ENCODE results near the gene STAT5B.
"Not testable (repeated sequence)": the region's sequence is repeated elsewhere in the genome, so short reads cannot be mapped to it uniquely, and the experiment has no call there.

The STAT5B gene

DNA sequence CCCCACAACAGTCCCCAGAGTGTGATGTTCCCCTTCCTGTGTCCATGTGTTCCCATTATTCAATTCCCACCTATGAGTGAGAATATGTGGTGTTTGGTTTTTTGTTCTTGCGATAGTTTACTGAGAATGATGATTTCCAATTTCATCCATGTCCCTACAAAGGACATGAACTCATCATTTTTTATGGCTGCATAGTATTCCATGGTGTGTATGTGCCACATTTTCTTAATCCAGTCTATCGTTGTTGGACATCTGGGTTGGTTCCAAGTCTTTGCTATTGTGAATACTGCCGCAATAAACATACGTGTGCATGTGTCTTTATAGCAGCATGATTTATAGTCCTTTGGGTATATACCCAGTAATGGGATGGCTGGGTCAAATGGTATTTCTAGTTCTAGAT lies 11.8 kb downstream of the STAT5B start:
- not testable (repeated sequence) for DNase-seq

DNA sequence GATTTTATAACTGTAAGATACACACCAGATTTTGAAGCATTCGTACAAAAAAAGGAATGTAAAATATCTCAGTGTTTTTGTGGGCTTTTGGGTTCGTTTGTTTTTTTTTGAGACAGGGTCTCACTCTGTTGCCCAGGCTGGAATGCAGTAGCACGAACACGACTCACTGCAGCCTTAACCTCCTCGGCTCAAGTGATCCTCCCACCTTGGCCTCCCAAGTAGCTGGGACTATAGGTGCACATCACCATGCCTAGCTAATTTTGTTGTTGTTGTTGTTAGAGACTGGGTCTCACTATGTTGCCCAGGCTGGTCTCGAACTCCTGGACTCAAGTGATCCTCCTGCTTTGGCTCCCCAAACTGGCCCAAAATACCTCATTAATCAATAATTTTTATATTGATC lies 15.9 kb downstream of the STAT5B start:
- DNase-seq = no peak

DNA sequence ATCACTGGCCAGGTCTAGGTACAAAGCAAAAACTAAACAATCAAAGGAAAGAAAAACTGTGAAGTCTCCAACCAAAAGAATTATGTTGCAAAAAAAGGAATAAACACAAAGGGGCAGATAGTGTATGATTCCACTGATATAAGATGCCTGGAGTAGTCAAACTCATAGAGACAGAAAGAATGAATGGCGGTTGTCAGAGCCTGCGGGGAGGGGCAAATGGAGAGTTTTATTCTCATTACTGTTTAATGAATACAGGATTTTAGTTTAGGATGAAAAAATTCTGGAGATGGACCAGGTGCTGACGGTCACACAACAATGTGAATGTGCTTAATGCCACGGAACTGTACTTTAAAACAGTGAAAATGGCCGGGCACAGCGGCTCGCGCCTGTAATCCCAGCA lies 20.7 kb downstream of the STAT5B start:
- no peak for DNase-seq

DNA sequence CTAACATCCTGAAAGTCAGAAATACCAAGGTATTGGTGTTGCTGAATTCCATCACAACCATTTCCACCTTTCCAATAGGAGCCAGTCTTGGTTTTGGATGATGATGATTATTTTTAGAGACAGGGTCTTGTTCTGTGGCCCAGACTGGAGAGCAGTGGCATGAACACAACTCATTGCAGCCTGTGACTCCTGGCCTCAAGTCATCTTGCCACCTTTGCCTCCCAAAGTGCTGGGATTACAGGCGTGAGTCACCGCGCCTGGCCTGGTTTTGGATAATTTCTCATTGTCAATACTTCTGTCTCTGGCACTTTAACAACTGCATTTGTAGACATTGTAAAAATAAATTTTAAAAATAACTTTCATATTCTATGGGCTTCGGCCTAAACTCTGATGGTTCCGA lies 22.6 kb downstream of the STAT5B start:
- no peak for DNase-seq

DNA sequence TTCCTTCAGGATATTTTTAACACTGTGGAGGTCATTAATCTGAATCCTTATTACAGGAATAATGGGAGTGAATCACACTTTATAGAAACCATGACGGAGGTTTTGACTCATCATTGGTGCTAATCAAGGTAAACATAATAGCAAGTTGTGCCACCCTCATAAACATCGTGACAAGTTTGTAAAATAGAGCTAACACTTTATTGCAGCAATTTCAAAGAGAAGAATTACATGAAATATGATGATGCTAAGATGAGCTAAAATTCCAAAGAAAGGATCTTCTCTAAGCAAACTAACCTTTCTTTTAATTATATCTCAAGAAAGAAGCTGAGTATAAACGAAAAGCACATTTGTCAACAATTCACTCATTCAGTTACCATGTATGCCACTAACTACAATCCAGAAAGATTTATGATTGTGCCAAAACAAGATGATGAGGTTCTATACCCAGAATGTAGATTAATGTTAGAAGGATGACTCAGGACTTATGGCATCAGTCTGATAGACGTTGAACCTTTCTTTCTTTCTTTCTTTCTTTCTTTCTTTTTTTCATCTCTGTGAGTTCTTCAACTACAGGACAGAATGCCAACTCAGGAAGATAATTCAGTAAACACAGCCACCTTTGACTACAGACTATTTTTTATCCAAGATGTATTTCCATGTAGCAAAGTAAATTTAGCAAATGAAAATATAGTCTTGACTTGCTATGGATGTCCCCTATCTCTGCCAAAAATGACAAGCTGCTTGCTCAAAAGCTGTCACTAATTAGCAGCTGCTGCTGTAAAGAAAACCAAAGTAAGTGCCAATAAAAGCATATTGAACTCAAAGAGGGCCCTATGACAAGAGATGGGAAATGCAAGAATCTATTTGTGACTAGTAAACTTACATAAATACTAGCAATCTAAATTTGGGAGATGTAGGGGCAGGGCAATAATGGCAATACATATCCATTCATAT lies 23.3 kb downstream of the STAT5B start:
- no peak for DNase-seq

DNA sequence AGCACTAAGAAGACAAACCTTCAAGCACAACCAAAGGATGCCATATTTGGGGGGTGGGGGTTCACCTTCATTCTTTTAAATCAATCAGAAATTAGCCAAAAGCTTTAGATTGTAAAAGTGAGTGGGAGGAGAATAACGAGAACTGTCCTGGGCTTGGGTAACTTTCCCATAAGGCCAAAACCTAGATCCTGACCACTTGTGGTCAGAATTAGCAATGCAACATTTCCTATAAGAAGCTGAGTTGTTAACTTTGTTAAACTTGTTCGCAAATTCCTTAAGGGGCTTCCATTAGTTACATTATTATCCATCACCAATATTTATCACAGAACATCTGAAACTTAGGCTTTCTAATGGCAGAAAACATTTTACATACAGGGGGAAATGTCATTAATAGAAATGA lies 25.1 kb downstream of the STAT5B start:
- peak; percentile 60 to 79 (median 77) for DNase-seq

DNA sequence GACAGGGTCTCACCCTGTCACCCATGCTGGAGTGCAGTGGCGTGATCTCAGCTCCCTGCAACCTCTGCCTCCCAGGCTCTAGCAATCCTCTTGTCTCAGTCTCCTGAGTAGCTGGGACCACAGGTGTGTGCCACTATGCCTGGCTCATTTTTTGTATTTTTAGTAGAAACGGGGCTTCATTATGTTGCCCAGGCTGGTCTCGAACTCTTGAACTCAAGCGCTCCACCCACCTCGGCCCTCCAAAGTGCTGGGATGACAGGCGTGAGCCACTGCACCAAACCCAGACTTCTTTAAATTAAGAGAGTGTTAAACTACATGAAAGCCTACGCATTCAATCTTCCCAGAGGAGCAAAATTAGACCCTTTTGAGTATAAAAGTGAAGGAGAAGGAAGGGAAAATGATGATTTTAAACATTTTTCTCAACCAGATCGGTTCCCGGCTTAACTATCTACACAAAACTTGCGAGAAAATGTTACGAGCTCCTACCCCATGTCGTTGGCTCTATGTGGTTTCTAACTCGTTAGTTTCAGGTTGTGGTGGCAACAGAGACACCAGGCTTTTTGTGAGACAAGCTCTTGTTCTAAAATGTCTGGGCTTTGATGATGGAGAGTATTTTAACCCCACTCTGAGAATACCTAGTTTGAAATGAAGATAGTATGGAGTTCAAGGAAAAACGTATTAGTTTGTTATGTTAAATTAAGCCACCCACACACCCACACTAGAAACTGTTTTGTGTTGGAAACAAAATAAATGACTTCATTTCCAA lies 26.3 kb downstream of the STAT5B start:
- DNase-seq = no peak

DNA sequence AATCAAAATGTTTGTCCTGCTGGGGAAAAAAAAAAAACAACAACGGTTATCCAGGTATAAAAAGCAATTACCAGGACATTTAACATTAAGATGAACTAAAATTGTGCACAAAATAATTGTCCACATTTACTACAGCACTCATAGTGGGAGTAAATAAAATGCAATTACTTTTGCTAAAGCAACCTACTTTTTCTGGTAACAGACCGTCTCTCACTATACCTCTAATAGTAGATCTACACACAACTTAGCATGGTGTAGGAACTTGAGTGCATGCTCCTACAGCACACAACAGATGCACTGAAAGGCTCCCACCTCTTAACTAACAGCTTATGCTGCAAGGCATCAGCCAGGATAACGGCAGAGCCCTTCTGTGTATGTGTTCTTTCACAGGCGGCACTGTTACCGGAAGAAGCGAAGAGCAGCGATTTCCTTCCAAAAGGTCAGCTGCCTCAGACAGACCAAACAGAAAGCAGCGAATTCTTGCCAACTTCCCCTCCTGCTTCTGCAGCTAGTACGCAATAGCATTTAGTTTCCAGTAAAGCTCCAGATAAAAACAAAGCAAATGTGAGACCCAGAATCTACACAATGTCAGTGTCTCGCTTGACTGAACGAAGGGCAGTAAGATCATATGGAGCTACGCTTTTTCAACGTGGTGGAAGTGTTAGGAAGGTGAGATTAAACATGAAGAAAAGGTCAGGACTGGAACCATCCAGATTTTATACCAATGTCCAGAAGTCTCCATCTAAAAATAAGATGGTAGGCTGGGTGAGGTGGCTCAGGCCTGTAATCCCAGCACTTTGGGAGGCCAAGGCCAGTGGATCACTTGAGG lies 27.6 kb downstream of the STAT5B start:
- peak; percentile 86 to 94 (median 89) for DNase-seq

DNA sequence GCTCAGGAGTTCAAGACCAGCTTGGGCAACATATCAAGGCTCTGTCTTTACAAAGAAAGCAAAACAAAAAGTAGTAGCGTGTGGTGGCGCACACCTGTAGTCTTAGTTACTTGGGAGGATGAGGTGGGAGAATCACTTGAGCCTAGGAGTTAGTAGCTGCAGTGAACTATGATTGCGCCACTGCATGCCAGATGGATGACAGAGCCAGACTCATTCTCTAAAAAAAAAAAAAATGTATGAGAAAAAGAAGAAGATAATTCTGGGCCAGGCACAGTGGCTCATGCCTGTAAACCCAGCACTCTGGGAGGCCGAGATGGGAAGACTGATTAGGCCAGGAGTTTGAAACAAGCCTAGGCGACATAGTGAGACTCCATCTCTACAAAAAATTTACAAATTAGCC lies 28.5 kb downstream of the STAT5B start:
- peak; percentile 17 to 43 (median 33) for DNase-seq

DNA sequence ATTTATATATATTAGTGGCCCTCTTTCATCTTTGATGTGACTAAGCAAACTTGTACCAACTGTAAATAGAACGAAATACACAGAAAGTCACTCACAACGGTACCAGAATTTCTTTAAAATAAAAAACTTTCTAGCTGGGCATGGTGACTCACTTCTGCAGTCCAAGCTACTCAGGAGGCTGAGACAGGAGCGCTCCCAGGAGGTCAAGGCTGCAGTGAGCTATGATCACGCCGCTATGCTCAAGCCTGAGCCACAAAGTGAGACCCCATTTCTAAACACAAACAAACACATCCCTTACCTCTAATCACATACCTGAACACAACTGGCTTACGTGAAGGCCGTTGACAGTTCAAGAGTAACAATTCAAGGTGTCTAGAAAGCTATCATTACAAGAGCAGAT lies 29.7 kb downstream of the STAT5B start:
- DNase-seq = peak in 1 of 3 donors; percentile 23

DNA sequence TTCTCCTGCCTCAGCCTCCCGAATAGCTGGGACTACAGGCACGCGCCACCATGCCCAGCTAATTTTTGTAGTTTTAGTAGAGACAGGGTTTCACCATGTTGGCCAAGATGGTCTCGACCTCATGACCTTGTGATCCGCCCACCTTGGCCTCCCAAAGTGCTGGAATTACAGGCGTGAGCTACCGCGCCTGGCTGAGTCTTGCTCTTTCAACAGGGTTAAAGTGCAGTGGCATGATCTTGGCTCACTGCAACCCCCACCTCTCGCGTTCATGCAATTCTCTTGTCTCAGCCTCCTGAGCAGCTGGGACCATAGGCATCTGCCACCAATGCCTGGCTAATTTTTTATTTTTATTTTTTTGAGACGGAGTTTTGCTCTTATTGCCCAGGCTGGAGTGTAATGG lies 31.0 kb downstream of the STAT5B start:
- DNase-seq = not testable (repeated sequence)

DNA sequence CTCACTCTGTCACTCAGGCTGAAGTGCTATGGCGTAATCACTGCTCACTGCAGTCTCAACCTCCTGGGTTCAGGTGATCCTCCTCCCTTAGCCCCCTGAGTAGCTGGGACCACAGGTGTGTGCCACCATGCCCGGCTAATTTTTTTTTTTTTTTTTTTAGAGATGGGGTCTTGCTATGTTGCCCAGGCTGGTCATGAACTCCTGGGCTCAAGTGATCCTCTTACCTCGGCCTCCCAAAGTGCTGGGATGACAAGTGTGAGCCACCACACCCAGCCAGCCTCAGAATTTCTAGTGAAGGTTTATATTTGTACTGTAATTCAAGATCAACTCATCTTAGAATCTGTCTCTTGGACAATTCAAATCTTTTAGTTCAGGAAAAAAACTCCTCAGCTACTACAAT lies 32.1 kb downstream of the STAT5B start:
- not testable (repeated sequence) for DNase-seq

DNA sequence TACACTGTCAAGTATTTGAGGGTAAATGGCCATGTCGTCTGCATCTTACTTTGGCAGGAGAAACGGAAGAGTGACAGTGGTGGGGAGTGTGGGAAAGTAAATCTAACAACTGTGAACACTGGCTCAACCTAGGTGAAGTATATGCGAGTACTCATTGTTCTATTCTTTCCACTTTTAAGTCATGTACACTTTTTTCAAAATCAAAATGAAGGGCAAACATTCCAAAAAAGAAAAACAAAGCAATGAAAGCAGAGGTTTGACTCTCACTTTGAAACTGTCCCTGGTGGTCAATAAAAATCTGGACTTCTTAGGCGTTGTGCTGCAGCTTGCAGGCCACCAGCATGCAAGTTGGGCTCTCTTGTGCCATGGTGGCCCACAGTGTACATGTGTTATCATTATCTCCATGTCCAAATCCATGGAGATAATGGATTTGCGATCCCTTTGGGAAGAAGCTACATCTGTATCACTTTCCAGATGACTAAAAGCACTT lies 32.7 kb downstream of the STAT5B start:
- no peak for DNase-seq

DNA sequence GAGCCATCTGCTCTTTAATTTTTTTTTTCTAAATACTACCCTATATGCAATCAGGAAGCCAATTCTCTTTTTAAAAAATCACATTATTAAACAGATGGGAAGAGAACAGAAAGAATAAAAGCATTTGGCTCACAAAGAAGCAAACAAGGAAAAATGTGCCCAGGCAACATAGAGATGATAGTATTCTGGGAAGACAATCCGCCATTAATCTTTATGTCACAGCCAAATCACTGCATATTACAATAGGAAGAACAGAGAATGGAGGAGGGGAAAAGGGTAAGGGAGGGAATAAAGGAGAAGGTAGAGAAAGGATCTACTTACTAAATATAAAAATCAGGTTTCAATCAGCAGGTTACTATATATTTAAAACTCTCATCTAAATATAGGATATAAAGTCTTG lies 34.3 kb downstream of the STAT5B start:
- DNase-seq = no peak

DNA sequence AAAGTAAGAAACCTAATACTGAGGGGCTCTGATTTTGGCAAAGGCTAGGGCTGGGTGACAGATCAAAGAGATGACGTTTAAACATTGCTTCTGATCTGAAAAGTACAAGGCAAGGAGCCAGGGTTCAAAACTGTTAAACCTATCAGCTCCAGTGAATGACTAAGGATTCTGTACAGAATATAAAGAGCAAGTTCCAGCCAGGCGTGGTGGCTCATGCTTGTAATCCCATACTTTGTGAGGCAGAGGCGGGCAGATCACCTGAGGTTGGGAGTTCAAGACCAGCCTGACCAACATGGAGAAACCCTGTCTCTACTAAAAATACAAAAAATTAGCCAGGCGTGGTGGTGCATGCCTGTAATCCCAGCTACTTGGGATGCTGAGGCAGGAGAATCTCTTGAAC lies 35.3 kb downstream of the STAT5B start:
- DNase-seq = not testable (repeated sequence)

DNA sequence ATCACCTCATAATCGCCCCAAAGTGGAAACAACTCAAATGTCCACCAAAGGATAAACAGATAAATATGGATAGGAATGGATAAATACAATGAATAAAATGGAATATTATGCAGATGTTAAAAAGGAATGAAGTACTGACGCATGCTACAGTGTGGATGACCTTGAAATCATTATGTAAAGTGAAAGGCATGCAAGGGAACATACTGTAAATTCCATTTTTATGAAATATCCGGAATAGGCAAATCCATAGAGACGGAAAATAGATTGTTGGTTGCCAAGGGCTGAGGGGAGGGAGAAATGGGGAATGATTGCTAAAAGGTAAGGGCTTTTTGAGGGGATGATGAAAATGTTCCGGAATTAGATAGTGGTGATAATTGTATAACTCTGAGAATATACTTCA lies 36.0 kb downstream of the STAT5B start:
- DNase-seq = no peak

DNA sequence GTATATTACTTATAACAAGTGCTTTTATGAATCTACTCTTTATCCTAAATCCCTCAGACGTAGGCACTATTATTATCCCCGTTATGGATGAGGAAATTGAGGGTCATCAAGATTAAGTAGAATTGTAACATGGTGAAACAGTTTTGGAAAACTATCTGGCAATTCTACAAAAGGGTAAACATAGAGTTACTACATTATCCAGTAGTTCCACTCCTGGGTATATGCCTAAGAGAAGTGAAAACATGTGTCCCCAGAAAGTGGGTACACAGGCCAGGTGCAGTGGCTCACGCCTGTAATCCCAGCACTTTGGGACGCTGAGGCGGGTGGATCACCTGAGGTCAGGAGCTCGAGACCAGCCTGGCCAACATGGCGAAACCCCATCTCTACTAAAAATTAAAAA lies 36.6 kb downstream of the STAT5B start:
- not testable (repeated sequence) for DNase-seq

DNA sequence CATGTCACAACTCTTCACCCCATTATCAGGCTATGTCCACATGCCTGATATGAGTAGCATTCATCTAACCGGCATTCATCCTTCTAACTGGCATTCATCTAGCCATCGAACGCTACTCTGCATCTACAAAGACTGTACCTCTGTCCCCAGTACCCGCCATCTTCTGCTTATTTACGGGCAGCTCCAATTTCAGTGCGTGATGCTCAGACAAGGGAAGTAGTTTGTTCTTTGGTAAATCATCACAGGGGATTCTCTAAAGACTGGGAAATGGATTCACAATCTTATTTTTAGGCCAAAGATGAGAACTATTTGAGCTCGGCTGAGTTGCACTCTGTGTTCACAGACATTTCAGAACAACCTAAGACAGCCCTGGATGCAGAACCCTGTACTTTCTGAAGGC lies 39.4 kb downstream of the STAT5B start:
- DNase-seq = no peak

DNA sequence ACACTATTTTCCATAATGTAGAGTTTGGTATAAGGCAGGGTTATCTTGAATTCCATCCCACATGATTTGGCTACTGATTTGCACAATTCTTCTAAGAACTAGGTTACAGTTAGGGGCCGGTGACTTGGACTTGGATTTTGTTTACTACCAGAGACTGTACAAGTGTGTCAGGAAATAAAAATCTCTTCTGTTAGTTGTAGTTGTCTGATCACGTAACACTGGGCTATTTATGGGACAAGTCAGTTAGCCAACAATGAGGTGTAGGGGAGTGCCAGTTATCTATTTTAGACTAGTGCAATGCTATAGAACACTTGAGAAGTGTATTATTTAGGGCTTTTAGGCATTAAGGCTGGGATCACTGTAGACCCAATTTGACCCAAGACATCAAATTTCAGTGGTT lies 42.2 kb downstream of the STAT5B start:
- no peak for DNase-seq

DNA sequence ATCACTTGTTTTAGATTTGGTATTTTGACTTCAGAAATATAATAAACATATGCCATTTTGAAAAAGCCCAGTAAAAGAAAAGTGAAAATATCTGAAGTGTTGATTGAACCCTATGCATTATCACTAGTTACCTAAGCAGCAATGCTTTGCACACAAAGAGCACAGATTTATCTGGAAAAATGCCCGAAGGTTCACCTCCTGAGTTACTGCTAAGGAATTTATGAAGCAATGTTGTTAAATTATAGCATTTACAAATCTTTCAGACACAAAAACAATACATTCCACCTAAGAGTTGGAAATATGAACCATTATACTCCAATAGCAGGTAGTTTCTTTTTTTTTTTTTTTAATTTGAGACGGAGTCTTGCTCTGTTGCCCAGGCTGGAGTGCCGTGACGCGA lies 43.0 kb downstream of the STAT5B start:
- DNase-seq = no peak

DNA sequence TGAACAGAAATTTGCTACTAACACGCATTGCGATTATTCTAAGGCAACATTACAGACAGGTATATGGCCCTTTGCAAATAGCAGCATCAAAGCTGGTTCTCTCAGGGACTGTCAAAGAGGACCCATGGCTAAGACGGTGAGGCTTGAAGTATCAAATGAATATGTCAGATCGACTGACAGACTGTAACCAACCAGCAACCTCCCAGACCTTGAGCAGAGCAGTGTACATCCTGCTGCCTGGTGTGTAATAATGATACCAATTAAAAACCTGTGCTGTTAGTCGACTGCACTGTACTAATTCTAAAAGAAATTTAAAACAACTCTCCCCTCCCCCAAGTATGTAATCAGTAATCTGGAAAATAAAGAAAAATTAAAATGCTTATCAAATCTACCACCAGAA lies 46.0 kb downstream of the STAT5B start:
- no peak for DNase-seq

DNA sequence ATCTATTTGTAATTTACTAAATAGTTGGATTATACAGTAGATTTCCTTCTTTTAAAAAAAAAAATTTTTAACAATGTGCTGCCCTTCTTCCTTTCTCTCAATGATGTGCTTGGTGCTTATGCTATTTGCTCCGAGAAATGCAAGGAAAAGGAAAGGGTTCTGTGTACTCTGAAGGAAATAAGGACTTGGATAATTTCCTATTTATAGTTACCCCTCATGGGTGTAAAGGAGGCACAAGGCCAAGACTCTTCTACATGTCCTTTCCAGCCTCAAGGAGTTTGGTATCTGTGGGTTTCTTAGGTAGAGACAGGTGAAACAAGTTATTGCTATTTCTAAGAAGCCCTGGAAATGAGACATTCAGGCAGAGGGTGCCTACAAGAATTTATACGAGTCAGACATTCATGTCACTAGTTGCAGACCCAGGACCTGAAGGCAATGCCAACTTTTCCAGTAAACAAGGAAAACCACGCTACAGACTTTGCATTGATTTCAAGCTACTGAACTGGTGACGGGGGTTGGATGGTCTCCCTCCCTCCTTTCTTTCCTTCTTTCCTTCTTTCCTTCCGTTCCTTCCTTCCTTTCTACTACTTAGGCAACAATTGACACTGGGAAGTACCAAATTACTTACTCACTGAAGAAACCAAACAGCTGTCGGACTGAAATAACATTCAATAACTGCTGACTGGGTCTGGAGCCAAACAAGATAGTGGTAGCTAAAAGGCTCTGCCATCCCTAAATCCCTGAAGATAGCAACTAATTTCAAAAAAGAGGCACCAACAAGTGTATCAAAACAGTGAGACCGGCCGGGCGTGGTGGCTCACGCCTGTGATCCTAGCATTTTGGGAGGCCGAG lies 48.1 kb downstream of the STAT5B start:
- DNase-seq = no peak
